ENCODE data around the gene JCAD.

DNA sequence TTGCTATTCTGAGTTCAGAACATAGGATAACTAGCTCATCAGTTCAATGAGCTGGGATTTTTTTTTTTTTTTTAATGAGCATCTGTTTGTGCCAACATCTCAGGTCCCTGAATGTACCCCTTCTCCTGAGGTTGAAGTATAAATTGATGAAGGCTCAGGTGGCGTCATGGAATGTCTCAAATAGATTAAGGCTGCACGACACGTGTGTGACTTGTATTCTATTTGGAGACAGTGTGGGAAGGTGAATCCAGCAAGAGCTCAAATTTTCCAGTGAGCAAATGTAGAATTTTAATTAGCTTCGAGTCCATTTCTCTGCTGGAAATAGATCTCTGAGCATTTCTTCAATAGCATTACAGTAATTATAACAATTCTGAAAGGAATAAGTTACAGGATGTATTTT lies 37.2 kb upstream of the JCAD start:
- no peak for TF ChIP-seq CTCF (IDR thresholded peaks at IDR 0.05)
- no peak for TF ChIP-seq POLR2AphosphoS5 (IDR thresholded peaks at IDR 0.05)
- TF ChIP-seq POLR2A (IDR thresholded peaks at IDR 0.05): no peak

Measured in prostate gland (tissue), 2 donors.